HepG2 (cell line): ENCODE data around the gene XIAP. TPM values are rescaled to one million over a fixed set of nuclear protein-coding genes. Genes with fewer than 3 reads are reported as not detected.

Experiments
- ATAC-seq: fragments of 200-7000 bp; cut with Tn5 transposase; 3 replicates; pipeline ENCODE4 v1.9.1; 2020; ENCODE audit warnings: mild to moderate bottlenecking, moderate library complexity
- BruUV-seq: library from RNA; stranded (reverse); fragments of 400-500 nt; replicated peaks from 2 replicates; lab custom pipeline; 2021; lab: Mats Ljungman, UMichigan
- CTCF ChIA-PET: fragments of 300-600 bp; formaldehyde crosslinking; extraction: SDS; loops from one replicate; lab custom pipeline; 2021; ENCODE audit warnings: low total read pairs, inconsistent platforms, low intra/inter-chr PET ratio; lab: Yijun Ruan, JAX
- POLR2A ChIA-PET: fragments of 350-600 bp; sonication (Branson Sonifier 250); formaldehyde crosslinking; loops from one replicate; lab custom pipeline; 2020; ENCODE audit warnings: antibody characterized with exemption, inconsistent platforms; lab: Yijun Ruan, JAX
- DNase-seq: peaks from one replicate; pipeline ENCODE4 v3.0.0-alpha.2; 2015; ENCODE audit warnings: low spot score
- FAIRE-seq: peaks from 3 replicates; lab custom pipeline; 2011; peaks lifted over from hg19 to GRCh38; lab: Jason Lieb, UNC
- H2AFZ ChIP-seq: one replicate; pipeline ENCODE4 v1.6.1; 2011; ENCODE audit warnings: low read length, inconsistent platforms
- H3K27ac ChIP-seq: fragments of 300-600 bp; 3 replicates; pipeline ENCODE4 v1.8.0; 2011; ENCODE audit warnings: mixed run types, mild to moderate bottlenecking, mixed read lengths, low read length, inconsistent platforms; ENCODE audit not compliant: insufficient read depth; ENCODE audit errors: extremely low read length
- H3K27me3 ChIP-seq, 2 experiments: fragments of 200-600 bp in 1 of 2; 2 replicates in 1 of 2; 3 replicates in 1 of 2; pipeline versions ENCODE4 v1.6.0 to v1.8.0; 2011; ENCODE audit warnings: low read length in 2 of 2, mild to moderate bottlenecking in 2 of 2, moderate library complexity in 2 of 2, inconsistent platforms in 1 of 2; ENCODE audit not compliant: insufficient read depth in 2 of 2, control insufficient read depth in 1 of 2
- H3K36me3 ChIP-seq, 2 experiments: fragments of 200-600 bp in 1 of 2; replicated peaks in 1 of 2; 2 replicates in 1 of 2; 3 replicates in 1 of 2; pipeline versions ENCODE4 v1.5.1 to v1.8.0; 2011; ENCODE audit warnings: low read length in 2 of 2, inconsistent platforms in 1 of 2; ENCODE audit not compliant: insufficient read depth in 2 of 2, control insufficient read depth in 1 of 2
- H3K4me1 ChIP-seq: 2 replicates; pipeline ENCODE4 v1.5.1; 2012; ENCODE audit warnings: low read length, inconsistent platforms; ENCODE audit not compliant: insufficient read depth
- H3K4me2 ChIP-seq: 2 replicates; pipeline ENCODE4 v1.6.0; 2011; ENCODE audit warnings: low read depth, low read length, inconsistent platforms
- H3K4me3 ChIP-seq, 3 experiments: fragments of 200-600 bp in 1 of 3; sonication (generic), shearing (Covaris generic) in 1 of 3; replicated peaks in 1 of 3; 2 replicates each; pipeline ENCODE4 v1.5.1; 2011 to 2016; ENCODE audit warnings: low read length in 3 of 3, inconsistent platforms in 2 of 3, low read depth in 2 of 3, mild to moderate bottlenecking in 2 of 3, control low read depth in 1 of 3, mixed read lengths in 1 of 3; ENCODE audit not compliant: insufficient read depth in 1 of 3
- H3K79me2 ChIP-seq: one replicate; pipeline ENCODE4 v1.6.1; 2011; ENCODE audit warnings: low read length, inconsistent platforms; ENCODE audit not compliant: insufficient read depth
- H3K9ac ChIP-seq: 2 replicates; pipeline ENCODE4 v1.6.0; 2011; ENCODE audit warnings: mild to moderate bottlenecking, low read depth, low read length, inconsistent platforms; ENCODE audit not compliant: insufficient read depth
- H3K9me3 ChIP-seq: 2 replicates; pipeline ENCODE4 v1.5.1; 2012; ENCODE audit warnings: mild to moderate bottlenecking, low read length
- H4K20me1 ChIP-seq: 2 replicates; pipeline ENCODE4 v1.6.0; 2011; ENCODE audit warnings: inconsistent platforms, mild to moderate bottlenecking, low read length, moderate library complexity; ENCODE audit not compliant: insufficient read depth
- HDAC2 ChIP-seq: sonication (generic); formaldehyde crosslinking; IDR thresholded peaks from 2 replicates; pipeline ENCODE4 v1.4.0; 2020; ENCODE audit warnings: missing genetic modification reagents
- MATR3 ChIP-seq: sonication (generic); formaldehyde crosslinking; IDR thresholded peaks from 2 replicates; pipeline ENCODE4 v1.4.0; 2020; ENCODE audit warnings: missing genetic modification reagents
- NR3C1 ChIP-seq: sonication (generic); formaldehyde crosslinking; IDR thresholded peaks from 2 replicates; pipeline ENCODE4 v1.4.0; 2020; ENCODE audit warnings: missing genetic modification reagents
- SPEN ChIP-seq: sonication (generic); formaldehyde crosslinking; IDR thresholded peaks from 2 replicates; pipeline ENCODE4 v1.5.1; 2020; ENCODE audit warnings: low read depth, mild to moderate bottlenecking, missing genetic modification reagents
- TMF1 ChIP-seq: sonication (generic); formaldehyde crosslinking; IDR thresholded peaks from 2 replicates; pipeline ENCODE4 v1.8.1; 2022; ENCODE audit warnings: low read depth, missing genetic modification reagents
- ZNF614 ChIP-seq: IDR thresholded peaks from 2 replicates; pipeline ENCODE4 v1.6.1; 2018; ENCODE audit warnings: missing biosample characterization, missing genetic modification reagents, inconsistent platforms, borderline replicate concordance
- WGBS: methylation state at CpG from one replicate; pipeline ENCODE4 v1.1.6; 2017; ENCODE audit warnings: low lambda C conversion rate; 5-methylcytosine and 5-hydroxymethylcytosine counted together
- in situ Hi-C: cut with HindIII; loops from 2 replicates; pipeline ENCODE4 v1.10.0; 2017; ENCODE audit warnings: low pct_unique_long_range_greater_than_20kb; ENCODE audit not compliant: extremely low pct_ligation_motif_present
- intact Hi-C: fragments of 100-400 bp; cut with micrococcal nuclease; formaldehyde crosslinking; loops from one replicate; pipeline ENCODE4 v1.10.0; 2022; ENCODE audit not compliant: unreplicated experiment
- polyA plus RNA-seq, 8 experiments: library from polyadenylated mRNA; depleted of rRNA in 3 of 8; stranded (reverse) in 7 of 8; unstranded in 1 of 8; fragments of >200 nt; fragmentation: Illumina TruSeq in 4 of 8; extraction: Trizol in 4 of 8; gene quantifications; 2 replicates each; pipeline versions ENCODE4 v1.2.1 to v1.2.3, GENCODE V29; 2011 to 2016; ENCODE audit warnings: low read depth in 4 of 8, missing spikeins in 1 of 8, mixed read lengths in 1 of 8; ENCODE audit not compliant: insufficient read depth in 1 of 8
- total RNA-seq, 5 experiments: library from RNA; depleted of rRNA; stranded (reverse); fragments of >200 nt; fragmentation: Illumina TruSeq; extraction: Trizol; gene quantifications; 2 replicates each; pipeline ENCODE4 v1.2.3, GENCODE V29; 2016; ENCODE audit warnings: low read depth in 1 of 5
- TF ChIP-seq, protein P1 (sequence below): sonication (generic); formaldehyde crosslinking; IDR thresholded peaks from 2 replicates; pipeline ENCODE4 v1.5.0; 2020; ENCODE audit warnings: mild to moderate bottlenecking, missing genetic modification reagents

Gene XIAP
- total and polyA plus RNA-seq, 2 of the 13 experiments (the other 11 are each of a cell fraction or from before 2014, with no cell fraction given): 12.9 to 29.5 TPM

GRCh38 chrX:123943074-123943473 lies 83.2 kb downstream of the XIAP start:
- in situ Hi-C loops: no loop called here
- TF ChIP-seq HDAC2 (CRISPR knock-in tag) (no peak), NR3C1 (CRISPR knock-in tag) (no peak), MATR3 (no peak), TMF1 (CRISPR knock-in tag) (no peak), ZNF614 (CRISPR knock-in tag) (no peak), SPEN (CRISPR knock-in tag) (no peak)
- TF ChIP-seq, protein P1, sequence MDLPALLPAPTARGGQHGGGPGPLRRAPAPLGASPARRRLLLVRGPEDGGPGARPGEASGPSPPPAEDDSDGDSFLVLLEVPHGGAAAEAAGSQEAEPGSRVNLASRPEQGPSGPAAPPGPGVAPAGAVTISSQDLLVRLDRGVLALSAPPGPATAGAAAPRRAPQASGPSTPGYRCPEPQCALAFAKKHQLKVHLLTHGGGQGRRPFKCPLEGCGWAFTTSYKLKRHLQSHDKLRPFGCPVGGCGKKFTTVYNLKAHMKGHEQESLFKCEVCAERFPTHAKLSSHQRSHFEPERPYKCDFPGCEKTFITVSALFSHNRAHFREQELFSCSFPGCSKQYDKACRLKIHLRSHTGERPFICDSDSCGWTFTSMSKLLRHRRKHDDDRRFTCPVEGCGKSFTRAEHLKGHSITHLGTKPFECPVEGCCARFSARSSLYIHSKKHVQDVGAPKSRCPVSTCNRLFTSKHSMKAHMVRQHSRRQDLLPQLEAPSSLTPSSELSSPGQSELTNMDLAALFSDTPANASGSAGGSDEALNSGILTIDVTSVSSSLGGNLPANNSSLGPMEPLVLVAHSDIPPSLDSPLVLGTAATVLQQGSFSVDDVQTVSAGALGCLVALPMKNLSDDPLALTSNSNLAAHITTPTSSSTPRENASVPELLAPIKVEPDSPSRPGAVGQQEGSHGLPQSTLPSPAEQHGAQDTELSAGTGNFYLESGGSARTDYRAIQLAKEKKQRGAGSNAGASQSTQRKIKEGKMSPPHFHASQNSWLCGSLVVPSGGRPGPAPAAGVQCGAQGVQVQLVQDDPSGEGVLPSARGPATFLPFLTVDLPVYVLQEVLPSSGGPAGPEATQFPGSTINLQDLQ (CRISPR knock-in tag): no peak
- TF ChIP-seq, all 625 proteins: peak for 0
- Histone ChIP-seq H3K9me3 (no peaks in the 10 kb centered on the region), H3K27me3 (no peaks in the 10 kb centered on the region), H2AFZ (no peak overlapping the region), H3K4me1 (peaks cover 6% of the 10 kb centered on the region; the same call in 1 of the 2 replicates), H3K36me3 (no peaks in the 10 kb centered on the region), H3K4me3 (no peak overlapping the region), H3K79me2 (no peaks in the 10 kb centered on the region), H3K9ac (no peak overlapping the region), H3K27ac (no peak overlapping the region), H3K4me2 (no peak overlapping the region), H4K20me1 (no peaks in the 10 kb centered on the region)
- intact Hi-C loops: no loop called here
- no TSS peak for BruUV-seq
- FAIRE-seq (peak; percentile 21), ATAC-seq (no peak), DNase-seq (no peak)
- CTCF ChIA-PET: no interaction called here
- POLR2A ChIA-PET: no interaction called here
- WGBS: 17% methylated on average over 1 of the region's 1 CpG
